HCEC 1CT (cell line): ENCODE data around the gene CPZ.
A peak's percentile ranks its signal among the peaks of the same experiment; 100 is the strongest.

Source experiments
- DNase-seq: peaks from one replicate; pipeline ENCODE4 v3.0.0-alpha.2; 2017

The CPZ gene

DNA sequence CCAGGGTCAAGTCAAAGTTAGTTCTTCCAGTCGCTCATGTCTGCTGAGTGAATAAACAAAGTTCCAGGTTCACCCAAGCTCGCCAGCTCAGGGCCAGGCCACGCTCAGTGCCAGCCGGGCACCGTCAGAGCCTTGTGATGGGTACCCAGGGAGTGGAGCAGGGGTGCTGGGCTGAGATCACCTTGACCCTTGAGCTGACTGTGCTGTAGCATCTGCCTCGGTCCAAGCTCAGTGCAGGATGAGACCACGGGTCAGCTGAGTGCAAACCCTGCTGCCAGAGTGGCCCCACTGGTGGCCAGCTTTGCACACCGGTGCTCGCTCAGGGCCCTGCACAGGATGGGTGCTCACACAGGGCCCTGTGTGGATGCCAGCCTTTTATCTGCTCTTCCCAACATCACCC, 4.3 kb downstream of the CPZ start:
- DNase-seq = no peak

DNA sequence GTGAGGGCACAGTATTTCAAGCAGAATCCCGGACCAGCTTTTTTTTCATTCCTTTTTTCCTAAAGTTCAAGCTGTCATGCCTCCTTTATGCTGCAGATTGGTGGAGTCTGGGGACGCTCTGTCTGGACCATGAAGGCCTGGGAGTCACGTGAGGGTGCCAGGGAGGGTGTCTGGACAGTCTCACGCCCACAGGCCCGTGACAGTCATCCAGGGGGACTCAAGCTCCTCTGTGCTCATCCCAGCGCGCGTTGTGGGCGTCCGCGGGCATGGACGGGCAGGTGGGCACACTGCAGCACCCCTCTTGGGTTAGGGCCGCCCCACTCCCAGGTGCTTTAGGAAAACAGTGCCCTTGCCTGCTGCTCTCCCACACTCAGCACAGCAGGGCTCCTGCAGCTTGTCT, 4.8 kb downstream of the CPZ start:
- DNase-seq = no peak

DNA sequence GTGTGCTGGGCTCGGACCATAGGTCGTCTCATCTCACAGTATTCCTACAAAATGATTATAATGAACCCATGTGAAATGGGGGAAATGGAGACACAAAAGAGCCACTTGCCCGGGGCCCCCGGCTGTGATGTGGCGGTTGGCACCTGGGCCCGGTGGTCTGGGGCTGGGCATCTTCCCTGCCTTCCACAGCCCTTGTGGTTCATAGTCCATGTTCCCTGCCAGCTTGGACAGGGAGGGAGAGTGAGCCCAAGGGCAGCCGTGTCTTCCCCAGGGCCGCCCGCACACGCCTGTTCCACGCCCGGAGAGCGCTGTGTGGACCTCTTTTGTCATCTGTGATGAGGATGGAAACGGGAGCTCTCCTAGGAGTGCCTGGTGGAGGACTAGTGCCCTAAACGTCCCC, 5.2 kb downstream of the CPZ start:
- no peak for DNase-seq

DNA sequence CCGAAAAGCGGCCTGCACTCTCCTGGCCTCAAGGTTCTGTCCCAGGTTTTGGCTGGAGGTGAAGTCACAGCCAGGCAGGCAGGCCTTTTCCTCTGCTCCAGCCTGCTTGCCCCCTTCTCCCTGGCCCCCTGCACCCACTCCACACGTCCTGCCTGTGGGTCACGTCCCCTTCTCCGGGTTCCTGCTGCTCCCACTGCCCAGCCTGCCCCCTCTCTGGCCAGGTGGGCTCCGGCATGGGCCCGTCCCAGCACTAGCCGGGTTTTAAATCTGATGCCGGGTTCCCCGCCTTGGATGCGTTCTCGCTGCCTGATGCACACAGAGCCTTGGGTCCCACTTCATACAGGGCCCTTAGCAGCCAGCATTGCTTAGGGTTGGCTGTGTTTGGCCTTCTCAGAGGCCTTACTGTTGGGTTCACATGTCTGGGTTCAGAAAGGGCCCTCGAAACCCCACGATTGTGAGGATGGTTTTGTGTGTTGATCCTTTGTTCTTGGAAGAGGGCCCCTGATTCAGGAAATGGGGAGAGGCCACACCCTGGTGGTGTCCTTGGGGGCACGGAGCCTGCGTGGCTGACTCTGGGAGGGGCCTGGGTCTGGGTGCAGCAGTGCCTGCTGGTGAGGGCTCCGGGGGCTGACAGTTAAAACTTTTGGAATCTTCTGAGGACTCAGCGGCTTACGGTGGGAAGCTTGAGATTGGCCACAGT, 6.0 kb downstream of the CPZ start:
- no peak for DNase-seq

GRCh38 chr4:8599091-8599460, 6.5 kb downstream of the CPZ start:
- no peak for DNase-seq

DNA sequence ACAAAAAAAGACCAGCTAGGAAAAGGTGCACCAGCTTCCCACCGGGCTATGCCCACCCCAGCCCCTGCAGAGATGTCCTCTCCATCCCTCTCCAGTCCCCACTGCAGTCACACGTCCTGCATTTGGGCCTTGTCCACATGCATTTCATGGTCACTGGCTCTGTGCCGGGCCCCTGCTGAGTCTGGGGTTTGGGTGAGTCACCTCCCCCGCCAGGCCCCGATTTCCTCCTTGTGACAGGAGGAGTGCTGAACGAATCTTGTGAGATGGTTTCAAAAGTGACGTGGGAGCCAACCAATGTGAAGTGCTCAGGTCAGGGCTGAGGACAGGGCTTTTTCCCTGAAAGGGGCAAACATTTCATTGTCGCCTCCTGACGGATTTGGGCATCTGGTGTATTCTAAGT, 7.1 kb downstream of the CPZ start:
- peak; percentile 17 for DNase-seq

GRCh38 chr4:8600266-8600665, 7.7 kb downstream of the CPZ start:
- DNase-seq = no peak

GRCh38 chr4:8600686-8601085, 8.1 kb downstream of the CPZ start:
- DNase-seq = no peak

DNA sequence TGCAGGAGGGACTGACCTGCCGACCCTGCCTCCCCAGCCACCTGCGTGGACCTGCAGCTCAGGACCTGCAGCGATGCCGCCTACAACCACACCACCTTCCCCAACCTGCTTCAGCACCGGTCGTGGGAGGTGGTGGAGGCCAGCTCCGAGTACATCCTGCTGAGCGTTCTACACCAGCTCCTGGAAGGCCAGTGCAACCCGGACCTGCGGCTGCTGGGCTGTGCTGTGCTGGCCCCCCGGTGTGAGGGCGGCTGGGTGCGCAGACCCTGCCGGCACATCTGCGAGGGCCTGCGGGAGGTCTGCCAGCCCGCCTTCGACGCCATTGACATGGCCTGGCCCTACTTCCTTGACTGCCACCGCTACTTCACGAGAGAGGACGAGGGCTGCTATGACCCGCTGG, 8.5 kb downstream of the CPZ start:
- DNase-seq = no peak

GRCh38 chr4:8601556-8601955, 9.0 kb downstream of the CPZ start:
- DNase-seq = no peak

DNA sequence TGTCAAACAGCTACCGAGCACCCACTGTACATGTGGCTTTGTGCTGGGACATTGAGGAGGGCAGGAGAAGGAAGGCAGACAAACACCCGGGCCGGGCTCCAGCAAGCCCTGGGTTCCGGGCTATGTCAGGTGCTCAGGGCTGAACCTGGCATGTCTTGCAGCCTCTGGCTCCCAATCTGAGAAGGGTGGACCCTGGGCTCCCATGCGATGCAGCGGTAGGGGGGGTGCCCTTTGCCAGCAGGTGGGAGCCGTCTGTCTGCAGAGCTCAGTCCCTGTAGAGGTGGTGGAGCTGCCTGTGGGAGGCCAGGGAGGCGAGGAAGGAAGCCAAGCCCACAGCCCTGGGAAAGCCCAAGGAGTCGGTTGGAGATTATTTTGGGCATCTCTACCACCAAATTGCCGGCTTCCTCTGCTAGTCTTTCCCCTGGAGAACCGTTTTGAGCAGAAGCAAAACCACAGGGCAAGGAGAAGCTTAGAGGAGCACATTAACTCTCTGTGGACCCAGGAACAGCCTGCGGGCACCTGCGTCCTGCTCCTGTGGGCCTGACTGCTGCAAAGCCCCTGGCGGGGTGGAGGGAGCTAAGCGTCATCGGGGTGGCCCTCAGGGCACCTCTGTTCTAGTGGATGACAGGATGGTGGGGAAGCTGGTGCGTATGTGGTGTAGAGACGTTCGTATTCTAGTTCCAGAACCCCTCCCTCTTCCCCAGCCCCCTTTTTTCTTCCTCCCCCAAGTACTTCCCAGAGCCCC, 10.3 kb downstream of the CPZ start:
- DNase-seq = no peak

GRCh38 chr4:8603931-8604330, 11.4 kb downstream of the CPZ start:
- no peak for DNase-seq

DNA sequence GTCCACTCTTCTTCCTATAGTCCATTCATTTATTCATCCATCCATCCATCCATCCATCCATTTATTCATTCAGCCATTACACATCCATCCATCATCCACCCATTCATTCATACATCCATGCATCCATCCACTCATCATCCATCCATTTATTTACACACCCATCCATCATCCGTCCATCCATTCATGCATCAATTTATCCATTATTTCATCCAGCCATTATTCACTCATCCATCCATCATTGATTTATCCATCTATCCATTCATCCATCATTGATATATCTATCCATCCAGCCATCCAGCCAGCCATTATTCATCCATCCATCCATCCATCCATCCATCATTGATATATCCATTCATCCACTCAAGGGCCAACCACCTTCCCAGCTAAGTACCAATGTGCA, 12.7 kb downstream of the CPZ start:
- no peak for DNase-seq

GRCh38 chr4:8606476-8606875, 13.9 kb downstream of the CPZ start:
- no peak for DNase-seq

GRCh38 chr4:8606966-8607365, 14.4 kb downstream of the CPZ start:
- no peak for DNase-seq

DNA sequence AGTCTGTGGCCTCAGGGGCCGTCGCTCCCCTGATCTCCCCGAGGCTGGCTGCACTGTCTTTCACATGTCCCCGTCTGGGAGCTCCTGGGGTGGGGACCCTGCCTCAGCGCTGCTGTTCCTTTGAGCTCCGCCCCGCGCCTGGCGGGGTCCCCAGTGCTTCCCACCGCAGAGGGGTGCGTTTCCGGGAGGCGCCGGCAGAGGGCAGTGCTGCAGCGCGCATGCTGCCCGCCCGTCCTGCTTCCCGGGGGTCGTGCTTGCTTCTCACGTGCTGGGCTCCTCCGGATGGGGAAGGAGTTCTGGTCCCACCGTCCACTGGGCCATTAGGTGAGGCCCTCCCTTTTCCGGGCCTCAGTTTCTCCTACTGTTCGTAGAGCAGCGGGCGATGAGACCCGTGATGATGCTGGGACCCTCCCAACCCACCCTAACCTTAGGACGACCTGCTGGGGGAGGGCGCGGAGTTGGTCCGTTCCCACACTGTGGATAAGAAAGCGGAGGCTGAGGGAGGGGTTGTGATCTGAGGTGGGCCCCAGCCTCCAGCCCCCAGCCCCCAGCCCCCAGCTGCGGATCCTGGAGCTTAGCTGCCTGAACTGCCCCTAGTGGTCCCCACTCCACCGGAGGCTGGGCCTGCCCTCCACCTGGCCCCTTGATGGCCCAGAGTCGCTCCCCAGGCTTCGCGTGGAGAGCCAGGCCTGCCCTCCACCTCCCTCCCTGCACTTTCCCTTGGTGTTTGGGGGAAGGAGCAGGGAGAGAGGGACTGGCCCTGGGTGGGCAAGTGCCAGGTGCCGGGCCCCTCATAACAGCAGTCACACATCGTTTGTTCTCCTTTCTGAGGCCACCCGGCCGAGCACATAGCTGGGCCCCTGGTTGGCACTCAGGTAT, 15.3 kb downstream of the CPZ start:
- no peak for DNase-seq

GRCh38 chr4:8608714-8609391, 16.3 kb downstream of the CPZ start:
- no peak for DNase-seq

- DNase-seq = no peak
Observed at GRCh38 chr4:8609406-8609805, 16.8 kb downstream of the CPZ start.

DNA sequence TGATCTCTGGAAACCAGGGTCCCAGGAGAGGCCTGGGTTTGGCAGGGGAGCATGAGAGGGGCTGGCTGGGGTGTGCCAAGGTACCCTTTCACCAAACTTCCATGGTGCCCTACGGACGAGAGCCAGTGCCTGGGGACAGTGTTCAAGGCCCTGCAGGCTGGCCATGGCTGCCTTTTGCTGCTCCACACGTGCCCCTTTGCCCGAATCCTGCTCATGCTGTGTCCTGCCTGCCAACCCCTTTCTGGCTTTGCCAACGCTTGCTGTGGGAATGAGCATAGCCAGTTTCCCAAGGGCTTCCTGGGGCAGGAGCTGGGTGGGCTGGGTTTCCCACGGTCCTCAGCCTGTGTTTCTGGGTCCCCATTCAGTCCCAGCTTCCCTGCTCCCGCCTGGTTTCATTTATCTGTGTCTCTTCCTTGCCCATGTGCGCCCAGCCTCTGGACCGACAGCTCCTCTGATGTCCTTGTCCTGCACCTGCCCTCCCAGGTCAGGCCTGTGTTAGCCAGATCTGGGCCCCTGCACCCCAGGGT, 17.3 kb downstream of the CPZ start:
- DNase-seq = no peak

GRCh38 chr4:8610858-8611616, 18.5 kb downstream of the CPZ start:
- DNase-seq = no peak

- DNase-seq = no peak
Observed at GRCh38 chr4:8612646-8613045, 20.1 kb downstream of the CPZ start.
